GM21576 (cell line): ENCODE measurements around the gene UGGT1.

Experiments
- ATAC-seq: cut with Tn5 transposase; IDR thresholded peaks from one replicate; pipeline ENCODE4 v1.9.1; 2021; ENCODE audit warnings: mild to moderate bottlenecking, moderate library complexity; ENCODE audit not compliant: unreplicated experiment

Gene UGGT1

GRCh38 chr2:128103407-128103806 lies 12.4 kb downstream of the UGGT1 start:
- ATAC-seq: no peak

- no peak for ATAC-seq
Measured at GRCh38 chr2:128105072-128105471, 14.1 kb downstream of the UGGT1 start.

- no peak for ATAC-seq
Measured at GRCh38 chr2:128108166-128108565, 17.2 kb downstream of the UGGT1 start.

GRCh38 chr2:128109243-128109642 lies 18.2 kb downstream of the UGGT1 start:
- no peak for ATAC-seq

GRCh38 chr2:128115921-128116623 lies 25.1 kb downstream of the UGGT1 start:
- no peak for ATAC-seq

GRCh38 chr2:128134573-128134972 lies 43.6 kb downstream of the UGGT1 start:
- no peak for ATAC-seq

GRCh38 chr2:128137094-128137616 lies 46.2 kb downstream of the UGGT1 start:
- no peak for ATAC-seq

- no peak for ATAC-seq
Measured at GRCh38 chr2:128139624-128140023, 48.6 kb downstream of the UGGT1 start.

GRCh38 chr2:128145651-128146050 lies 54.7 kb downstream of the UGGT1 start:
- ATAC-seq: no peak

GRCh38 chr2:128153786-128154185 lies 62.8 kb downstream of the UGGT1 start:
- no peak for ATAC-seq

GRCh38 chr2:128154225-128154624 lies 63.2 kb downstream of the UGGT1 start:
- no peak for ATAC-seq

- ATAC-seq: no peak
Measured at GRCh38 chr2:128155970-128156369, 65.0 kb downstream of the UGGT1 start.

- no peak for ATAC-seq
Measured at GRCh38 chr2:128156812-128157211, 65.8 kb downstream of the UGGT1 start.

GRCh38 chr2:128157644-128158043 lies 66.6 kb downstream of the UGGT1 start:
- no peak for ATAC-seq

- ATAC-seq: no peak
Measured at GRCh38 chr2:128158176-128158575, 67.2 kb downstream of the UGGT1 start.

GRCh38 chr2:128159437-128159836 lies 68.4 kb downstream of the UGGT1 start:
- ATAC-seq: no peak

GRCh38 chr2:128160616-128161275 lies 69.7 kb downstream of the UGGT1 start:
- no peak for ATAC-seq

- ATAC-seq: no peak
Measured at GRCh38 chr2:128162266-128162665, 71.3 kb downstream of the UGGT1 start.

- no peak for ATAC-seq
Measured at GRCh38 chr2:128164311-128164710, 73.3 kb downstream of the UGGT1 start.

- ATAC-seq: no peak
Measured at GRCh38 chr2:128166746-128167353, 75.8 kb downstream of the UGGT1 start.

- ATAC-seq: no peak
Measured at GRCh38 chr2:128169094-128169493, 78.1 kb downstream of the UGGT1 start.

- ATAC-seq: no peak
Measured at GRCh38 chr2:128169497-128169896, 78.5 kb downstream of the UGGT1 start.
